Stimulated activated CD4-positive, alpha-beta T cell treated with anti-CD3 and anti-CD28 coated beads, Interleukin-4, amount 100 ng/mL, for 4 hours (primary cell): ENCODE measurements around the gene ZNF512B.
"Not testable (repeated sequence)": the region's sequence is repeated elsewhere in the genome, so short reads cannot be mapped to it uniquely, and the experiment has no call there.

Source experiments
- DNase-seq, 2 experiments: peaks; one replicate each; pipeline ENCODE4 v3.0.0-alpha.2; 2020

ZNF512B gene

DNA sequence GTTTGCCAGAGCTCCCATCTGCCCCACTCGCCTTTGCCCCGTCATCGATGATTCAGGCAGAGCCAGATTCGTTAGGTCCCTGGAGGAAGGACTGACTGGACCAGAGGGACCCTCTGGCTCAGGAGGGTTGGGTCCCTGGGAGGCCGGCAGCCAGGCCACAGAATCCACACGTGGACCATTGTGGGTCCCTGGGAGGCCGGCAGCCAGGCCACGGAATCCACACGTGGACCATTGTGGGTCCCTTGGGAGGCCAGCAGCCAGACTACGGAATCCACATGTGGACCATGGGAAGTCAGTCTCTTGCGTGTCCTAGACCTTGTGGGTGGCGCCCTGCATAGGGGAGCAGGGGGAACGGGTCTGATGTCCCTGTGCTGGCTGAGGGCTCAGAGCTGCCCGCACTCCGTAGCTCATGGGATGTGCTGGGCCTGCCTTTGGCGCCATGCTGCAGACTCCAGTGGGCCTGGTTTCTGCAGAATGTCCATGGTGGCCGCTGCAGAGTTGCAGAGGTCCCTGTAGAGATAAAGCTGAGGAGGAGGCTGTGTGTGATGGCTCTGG is 37.0 kb downstream of the ZNF512B start:
- no peak for DNase-seq

GRCh38 chr20:63931735-63932134 is 38.0 kb downstream of the ZNF512B start:
- no peak for DNase-seq

- no peak for DNase-seq
These were observed 38.7 kb downstream of the ZNF512B start for GRCh38 chr20:63930971-63931553.

DNA sequence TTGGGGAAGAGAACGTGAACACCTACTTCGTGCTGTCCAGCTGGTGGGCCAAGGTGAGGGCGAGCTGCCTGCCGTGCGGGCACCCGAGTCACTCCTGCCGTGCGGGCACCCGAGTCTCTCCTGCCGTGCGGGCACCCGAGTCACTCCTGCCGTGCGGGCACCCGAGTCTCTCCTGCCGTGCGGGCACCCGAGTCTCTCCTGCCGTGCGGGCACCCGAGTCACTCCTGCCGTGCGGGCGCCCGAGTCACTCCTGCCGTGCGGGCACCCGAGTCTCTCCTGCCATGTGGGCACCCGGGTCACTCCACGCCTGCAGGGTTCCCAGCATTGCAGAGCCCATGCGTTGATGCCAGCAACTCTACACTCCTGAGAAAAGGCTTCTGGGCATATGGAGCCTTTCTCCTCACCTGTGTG is 40.3 kb downstream of the ZNF512B start:
- not testable (repeated sequence) for DNase-seq

DNA sequence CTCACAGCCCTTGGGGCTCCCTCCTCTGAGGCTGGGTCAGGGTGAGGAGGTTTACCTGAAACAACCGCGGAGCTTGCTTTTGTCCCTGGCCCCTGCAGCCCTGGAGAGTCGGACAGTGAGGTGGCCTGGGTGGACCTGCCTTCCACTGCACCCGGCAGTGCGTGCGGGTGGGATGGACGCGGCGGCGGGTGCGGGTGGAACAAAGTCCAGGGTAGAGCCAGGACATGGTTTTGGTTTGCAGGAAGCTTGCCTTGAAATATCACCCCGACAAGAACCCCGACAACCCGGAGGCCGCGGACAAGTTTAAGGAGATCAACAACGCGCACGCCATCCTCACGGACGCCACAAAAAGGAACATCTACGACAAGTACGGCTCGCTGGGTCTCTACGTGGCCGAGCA is 40.7 kb downstream of the ZNF512B start:
- DNase-seq = no peak

GRCh38 chr20:63926298-63926697 is 43.4 kb downstream of the ZNF512B start:
- no peak for DNase-seq

- DNase-seq = no peak
These were observed 45.5 kb downstream of the ZNF512B start for GRCh38 chr20:63924241-63924640.

DNA sequence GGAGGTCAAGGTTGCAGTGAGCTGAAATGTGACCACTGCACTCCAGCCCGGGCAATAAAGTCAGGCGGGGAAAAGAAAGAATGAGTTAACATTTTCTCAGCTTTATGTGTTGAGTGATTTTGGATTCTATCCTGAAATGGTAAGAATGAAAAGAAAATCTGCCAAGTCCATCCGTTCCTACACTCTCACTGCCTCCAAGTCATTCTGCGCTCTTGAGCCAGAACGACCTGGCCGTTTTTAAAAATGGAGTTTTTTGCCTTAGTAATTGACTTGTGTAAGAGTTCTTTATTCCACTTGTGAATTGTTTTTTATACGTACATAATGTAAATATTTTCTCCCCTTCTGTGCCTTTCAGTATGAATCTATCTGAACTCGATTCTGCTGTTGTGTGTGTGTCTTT is 46.1 kb downstream of the ZNF512B start:
- DNase-seq = no peak

DNA sequence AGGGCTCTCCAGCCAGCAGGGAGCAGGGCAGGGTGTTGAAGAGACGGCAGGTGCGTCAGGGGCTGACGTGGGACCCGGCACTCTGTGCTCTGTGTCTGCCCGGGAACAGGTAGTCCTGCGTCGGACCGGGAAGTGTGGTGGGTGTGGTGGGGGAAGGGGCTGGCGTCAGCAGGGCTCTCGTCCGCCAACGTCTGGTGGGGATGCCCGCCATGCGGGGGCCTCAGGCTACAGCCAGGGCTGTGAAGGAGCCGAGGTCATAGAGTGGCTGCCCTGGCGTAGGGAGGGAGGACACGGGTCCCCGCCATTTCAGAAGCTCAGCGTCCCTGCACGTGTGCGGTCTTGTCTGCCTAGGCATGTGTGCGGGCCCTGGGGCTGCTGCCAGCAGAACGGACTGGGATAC is 49.5 kb downstream of the ZNF512B start:
- no peak for DNase-seq

DNA sequence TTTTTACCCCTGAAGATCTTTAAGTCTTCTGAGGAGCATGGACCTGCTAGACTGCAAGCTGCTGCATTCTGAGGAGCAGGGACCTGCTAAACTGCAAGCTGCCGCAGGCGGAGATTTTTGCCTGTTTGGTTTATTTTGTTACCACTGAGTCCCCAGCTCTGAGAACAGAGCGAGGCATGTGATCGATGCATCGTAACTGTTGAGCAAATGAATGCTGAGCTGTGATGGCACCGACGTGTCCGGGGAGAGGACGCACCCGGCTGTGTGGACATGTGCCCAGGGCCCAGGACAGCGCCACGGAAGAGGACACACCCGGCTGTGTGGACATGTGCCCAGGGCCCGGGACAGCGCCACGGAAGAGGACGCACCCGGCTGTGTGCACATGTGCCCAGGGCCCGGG is 50.6 kb downstream of the ZNF512B start:
- no peak for DNase-seq

DNA sequence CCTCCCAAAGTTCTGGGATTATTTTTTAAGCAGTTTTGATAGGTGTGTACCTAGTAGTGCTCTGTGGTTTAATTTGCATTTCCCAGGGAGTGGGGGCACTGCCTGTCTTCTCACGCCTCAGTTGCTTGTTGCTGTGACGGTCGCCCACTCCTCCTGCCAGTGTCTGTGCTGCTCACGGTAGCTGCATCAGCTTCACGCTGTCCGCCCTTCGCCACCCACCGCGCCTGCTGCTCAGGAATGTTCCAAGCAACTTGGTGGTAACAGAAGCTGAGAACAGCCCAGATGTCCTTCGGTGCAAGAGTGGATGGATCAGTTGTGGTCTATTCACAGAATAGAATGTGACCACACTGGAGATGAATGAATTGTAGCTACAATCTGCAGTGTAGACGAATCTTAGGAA is 51.9 kb downstream of the ZNF512B start:
- no peak for DNase-seq

DNA sequence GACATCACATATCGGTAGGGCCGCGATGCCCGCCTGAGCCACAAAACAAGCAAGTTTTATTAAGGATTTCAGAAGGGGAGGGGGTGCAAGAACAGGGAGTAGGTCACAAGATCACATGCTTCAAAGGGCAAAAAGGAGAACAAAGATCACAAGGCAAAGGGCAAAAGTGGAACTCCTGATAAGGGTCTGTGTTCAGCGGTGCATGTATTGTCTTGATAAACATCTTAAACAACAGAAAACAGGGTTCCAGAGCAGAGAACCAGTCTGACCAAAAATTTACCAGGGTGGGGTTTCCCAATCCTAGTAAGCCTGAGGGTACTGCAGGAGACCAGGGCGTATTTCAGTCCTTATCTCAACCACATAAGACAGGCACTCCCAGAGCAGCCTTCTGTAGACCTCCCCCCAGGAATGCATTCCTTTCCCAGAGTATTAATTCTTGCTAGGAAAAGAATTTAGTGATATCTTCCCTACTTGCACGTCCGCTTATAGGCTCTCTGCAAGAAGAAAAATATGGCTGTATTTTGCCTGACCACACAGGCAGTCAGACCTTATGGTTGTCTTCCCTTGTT is 53.3 kb downstream of the ZNF512B start:
- DNase-seq = not testable (repeated sequence)

GRCh38 chr20:63915471-63915870 is 54.3 kb downstream of the ZNF512B start:
- DNase-seq = no peak

DNA sequence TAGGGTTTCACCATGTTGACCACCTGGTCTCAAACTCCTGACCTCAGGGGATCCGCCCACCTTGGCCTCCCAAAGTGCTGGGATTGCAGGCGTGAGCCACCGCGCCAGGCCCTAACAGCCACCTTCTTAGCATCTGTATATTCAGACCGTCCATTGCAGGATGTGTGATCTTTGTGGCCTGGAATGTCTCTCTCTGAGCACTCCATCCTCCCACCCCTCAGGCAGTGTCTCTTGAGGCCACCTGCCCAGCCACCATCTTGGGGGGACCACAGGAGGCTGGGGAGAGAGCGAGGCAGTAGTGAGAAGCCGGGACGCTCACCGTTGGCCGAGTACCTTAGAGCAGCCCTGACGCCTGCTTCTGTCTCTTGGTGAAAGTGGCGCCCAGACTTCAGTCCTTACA is 56.0 kb downstream of the ZNF512B start:
- DNase-seq = no peak

- no peak for DNase-seq
These were observed 58.6 kb downstream of the ZNF512B start for GRCh38 chr20:63911176-63911575.

- no peak for DNase-seq
These were observed 61.6 kb downstream of the ZNF512B start for GRCh38 chr20:63908008-63908682.
